Upper lobe of right lung (tissue), 1 donor: Measurements from ENCODE around the gene GABARAP. TPM values are rescaled to one million over a fixed set of nuclear protein-coding genes. Genes with fewer than 3 reads are reported as not detected.
A peak's percentile ranks its signal among the peaks of the same experiment; 100 is the strongest.

Source experiments
- ATAC-seq: fragments of 200-7000 bp; cut with Tn5 transposase; one replicate; pipeline ENCODE4 v1.9.1; 2020; ENCODE audit warnings: mild to moderate bottlenecking, moderate library complexity
- DNase-seq: peaks from one replicate; pipeline ENCODE4 v3.0.0-alpha.2; 2020
- H3K27ac ChIP-seq: fragments of 200-600 bp; one replicate; pipeline ENCODE4 v1.8.0; 2022
- H3K27me3 ChIP-seq: fragments of 200-600 bp; one replicate; pipeline ENCODE4 v1.8.0; 2022; ENCODE audit warnings: mild to moderate bottlenecking
- H3K36me3 ChIP-seq: fragments of 200-600 bp; one replicate; pipeline ENCODE4 v1.8.0; 2022
- H3K4me1 ChIP-seq: fragments of 200-600 bp; one replicate; pipeline ENCODE4 v1.8.0; 2022
- H3K4me3 ChIP-seq: fragments of 200-600 bp; one replicate; pipeline ENCODE4 v1.8.0; 2022; ENCODE audit warnings: mild to moderate bottlenecking
- H3K9me3 ChIP-seq: fragments of 200-600 bp; one replicate; pipeline ENCODE4 v1.8.0; 2022
- CTCF ChIP-seq: fragments of 200-600 bp; IDR thresholded peaks from one replicate; pipeline ENCODE4 v1.8.0; 2022; ENCODE audit warnings: antibody characterized with exemption
- intact Hi-C: fragments of 100-400 bp; cut with DNase I; formaldehyde crosslinking; loops from one replicate; pipeline ENCODE4 v1.11.0; 2022
- total RNA-seq: library from RNA; stranded (reverse); fragmentation: NEBNext Ultra II Directional; extraction: Animal tissue kit (Norgen Biotek cat#: 25700); gene quantifications from one replicate; pipeline ENCODE4 v1.2.1, GENCODE V29; 2021
- donor health status: DM: no; HTN: yes; CAD: no; lungs with severe emphysema.

Gene GABARAP
- total RNA-seq, 1 donor from 2014 or later, result 547 TPM

- peak within 1 kb of the TSS; percentile 88 for H3K27ac ChIP-seq
- intact Hi-C loops, result no loop called here
- no peaks in the 10 kb centered on the region for H3K27me3 ChIP-seq
- no peaks in the 10 kb centered on the region for H3K9me3 ChIP-seq
- peaks cover 44% of the 10 kb centered on the region for H3K36me3 ChIP-seq
- H3K4me1 ChIP-seq, result peaks cover 36% of the 10 kb centered on the region
- H3K4me3 ChIP-seq, result peak within 1 kb of the TSS; percentile 99
- TF ChIP-seq CTCF, result no peak
- ATAC-seq (peak; percentile 83), DNase-seq (peak; percentile 100)
Measured at GRCh38 chr17:7239091-7240027, 2.9 kb downstream of the GABARAP start, which contains the start of gene PHF23. TSS of gene PHF23 (minus strand) at chr17:7239457. CDS start at chr17:7239279, 178 bp downstream.

GRCh38 chr17:7238420-7239090, 3.7 kb downstream of the GABARAP start:
- ATAC-seq, result no peak
- Histone ChIP-seq H3K4me1 (peaks cover 33% of the 10 kb centered on the region), H3K9me3 (no peaks in the 10 kb centered on the region), H3K27me3 (no peaks in the 10 kb centered on the region), H3K4me3 (peak overlapping the region; percentile 94), H3K27ac (peak overlapping the region; percentile 88), H3K36me3 (peaks cover 35% of the 10 kb centered on the region)
- TF ChIP-seq CTCF, result no peak
- intact Hi-C loops, result no loop called here
- DNase-seq, result peak; percentile 73

GRCh38 chr17:7237761-7238419, 4.4 kb downstream of the GABARAP start:
- Histone ChIP-seq H3K36me3 (peaks cover 33% of the 10 kb centered on the region), H3K27ac (peak overlapping the region; percentile 88), H3K4me3 (peak overlapping the region; percentile 94), H3K4me1 (peaks cover 34% of the 10 kb centered on the region), H3K9me3 (no peaks in the 10 kb centered on the region), H3K27me3 (no peaks in the 10 kb centered on the region)
- intact Hi-C loops, result no loop called here
- TF ChIP-seq CTCF, result no peak
- DNase-seq (peak; percentile 94), ATAC-seq (peak; percentile 37)

- peak overlapping the region; percentile 94 for H3K4me3 ChIP-seq
- no peak for TF ChIP-seq CTCF
- ATAC-seq, result no peak
- intact Hi-C loops, result no loop called here
- H3K9me3 ChIP-seq, result no peaks in the 10 kb centered on the region
- H3K4me1 ChIP-seq, result peaks cover 40% of the 10 kb centered on the region
- peak overlapping the region; percentile 88 for H3K27ac ChIP-seq
- no peaks in the 10 kb centered on the region for H3K27me3 ChIP-seq
- DNase-seq, result no peak
- H3K36me3 ChIP-seq, result peaks cover 33% of the 10 kb centered on the region
Measured at GRCh38 chr17:7237266-7237760, 4.9 kb downstream of the GABARAP start.

GRCh38 chr17:7236808-7237207, 5.4 kb downstream of the GABARAP start:
- Histone ChIP-seq H3K36me3 (peaks cover 33% of the 10 kb centered on the region), H3K4me1 (peaks cover 45% of the 10 kb centered on the region), H3K27ac (no peak overlapping the region), H3K4me3 (peak overlapping the region; percentile 94), H3K27me3 (no peaks in the 10 kb centered on the region), H3K9me3 (no peaks in the 10 kb centered on the region)
- TF ChIP-seq CTCF, result no peak
- DNase-seq, result peak; percentile 41
- intact Hi-C loops, result no loop called here
- no peak for ATAC-seq
